ENCODE data around the gene UQCRFS1.

- TF ChIP-seq CTCF (conservative IDR thresholded peaks at IDR 0.05) (no peak), EZH2 (IDR thresholded peaks at IDR 0.05; ENCODE audit: low read depth) (no peak)
Measured at GRCh38 chr19:29211562-29212355, 1.2 kb downstream of the UQCRFS1 start.

Data from PC-9 (cell line).